Suprapubic skin (tissue), 4 donors: ENCODE results near the gene KCNJ2. TPM values are rescaled to one million over a fixed set of nuclear protein-coding genes. Genes with fewer than 3 reads are reported as not detected.

Source experiments
- DNase-seq, 2 donors: peaks; one replicate each; pipeline ENCODE4 v3.0.0-alpha.2; 2019; ENCODE audit warnings: low spot score in 2 of 2
- H3K27ac ChIP-seq: fragments of 200-600 bp; sonication (generic); one replicate; pipeline ENCODE4 v1.5.1; 2019
- H3K27me3 ChIP-seq: fragments of 200-600 bp; sonication (generic); one replicate; pipeline ENCODE4 v1.5.1; 2019
- H3K36me3 ChIP-seq: fragments of 200-600 bp; sonication (generic); one replicate; pipeline ENCODE4 v1.5.1; 2019
- H3K4me1 ChIP-seq: fragments of 200-600 bp; sonication (generic); one replicate; pipeline ENCODE4 v1.5.1; 2019
- H3K4me3 ChIP-seq: fragments of 200-600 bp; sonication (generic); one replicate; pipeline ENCODE4 v1.5.1; 2019; ENCODE audit warnings: mild to moderate bottlenecking
- H3K9me3 ChIP-seq: fragments of 200-600 bp; sonication (generic); one replicate; pipeline ENCODE4 v1.5.1; 2019
- EP300 ChIP-seq: sonication (generic); formaldehyde crosslinking; IDR thresholded peaks from one replicate; pipeline ENCODE4 v1.6.1; 2017; ENCODE audit warnings: antibody characterized with exemption
- POLR2A ChIP-seq, 2 donors: fragments of 450-650 bp; IDR thresholded peaks; one replicate each; pipeline ENCODE4 v1.6.1; 2017; ENCODE audit warnings: antibody characterized with exemption in 2 of 2, mild to moderate bottlenecking in 2 of 2, moderate library complexity in 2 of 2
- POLR2AphosphoS5 ChIP-seq, 3 donors: sonication (generic); formaldehyde crosslinking; IDR thresholded peaks; one replicate each; pipeline ENCODE4 v1.6.1; 2017; ENCODE audit warnings: antibody characterized with exemption in 3 of 3
- WGBS: methylation state at CpG from one replicate; pipeline ENCODE4 v1.1.5; 2018; 5-methylcytosine and 5-hydroxymethylcytosine counted together
- total RNA-seq, 4 donors: library from RNA; depleted of rRNA; stranded (reverse); fragments of >200 nt; gene quantifications; one replicate each; pipeline ENCODE4 v1.1.0, GENCODE V29; 2016
- TF ChIP-seq, protein P1 (sequence below), 2 donors: fragments of 200-600 bp in 1 of 2; fragments of 450-650 bp in 1 of 2; sonication (generic) in 1 of 2; IDR thresholded peaks; one replicate each; pipeline ENCODE4 v1.5.1; 2016 to 2019; ENCODE audit warnings: antibody characterized with exemption in 2 of 2, mild to moderate bottlenecking in 1 of 2, moderate library complexity in 1 of 2

KCNJ2 gene
- total RNA-seq, 4 donors from 2014 or later = 5.5 to 15.7 (median 7.9) TPM

DNA sequence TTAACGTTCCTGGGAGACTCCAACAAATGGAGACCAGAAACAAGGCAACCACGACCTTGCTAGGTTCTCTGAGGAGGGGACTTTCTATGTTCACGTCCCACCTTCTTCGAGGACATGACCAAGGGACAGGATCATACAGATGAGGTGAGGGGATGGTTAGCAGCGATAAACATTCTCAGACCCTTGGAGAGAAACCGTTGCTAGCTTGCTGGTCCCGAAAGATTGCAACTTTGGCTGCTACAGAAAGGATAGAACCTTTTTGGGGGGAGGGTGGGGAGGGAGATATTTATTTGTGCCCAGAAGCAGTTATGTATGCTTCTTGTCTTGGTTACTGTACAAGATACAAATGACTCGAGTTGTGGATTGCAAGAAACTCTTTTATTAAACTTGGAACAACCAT, 35.3 kb upstream of the KCNJ2 start:
- Histone ChIP-seq H3K4me3 (no peak overlapping the region), H3K27ac (no peak overlapping the region), H3K27me3 (no peaks in the 10 kb centered on the region), H3K9me3 (no peaks in the 10 kb centered on the region), H3K4me1 (peaks cover 30% of the 10 kb centered on the region), H3K36me3 (no peaks in the 10 kb centered on the region)
- no peak for DNase-seq
- 82% methylated on average over 8 of the region's 8 CpGs for WGBS
- TF ChIP-seq POLR2A (IDR thresholded peaks at IDR 0.05) = no peak
- TF ChIP-seq, protein P1, sequence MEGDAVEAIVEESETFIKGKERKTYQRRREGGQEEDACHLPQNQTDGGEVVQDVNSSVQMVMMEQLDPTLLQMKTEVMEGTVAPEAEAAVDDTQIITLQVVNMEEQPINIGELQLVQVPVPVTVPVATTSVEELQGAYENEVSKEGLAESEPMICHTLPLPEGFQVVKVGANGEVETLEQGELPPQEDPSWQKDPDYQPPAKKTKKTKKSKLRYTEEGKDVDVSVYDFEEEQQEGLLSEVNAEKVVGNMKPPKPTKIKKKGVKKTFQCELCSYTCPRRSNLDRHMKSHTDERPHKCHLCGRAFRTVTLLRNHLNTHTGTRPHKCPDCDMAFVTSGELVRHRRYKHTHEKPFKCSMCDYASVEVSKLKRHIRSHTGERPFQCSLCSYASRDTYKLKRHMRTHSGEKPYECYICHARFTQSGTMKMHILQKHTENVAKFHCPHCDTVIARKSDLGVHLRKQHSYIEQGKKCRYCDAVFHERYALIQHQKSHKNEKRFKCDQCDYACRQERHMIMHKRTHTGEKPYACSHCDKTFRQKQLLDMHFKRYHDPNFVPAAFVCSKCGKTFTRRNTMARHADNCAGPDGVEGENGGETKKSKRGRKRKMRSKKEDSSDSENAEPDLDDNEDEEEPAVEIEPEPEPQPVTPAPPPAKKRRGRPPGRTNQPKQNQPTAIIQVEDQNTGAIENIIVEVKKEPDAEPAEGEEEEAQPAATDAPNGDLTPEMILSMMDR (IDR thresholded peaks at IDR 0.05) = no peak
- no peak for TF ChIP-seq EP300
- no peak for TF ChIP-seq POLR2AphosphoS5 (IDR thresholded peaks at IDR 0.05)

DNA sequence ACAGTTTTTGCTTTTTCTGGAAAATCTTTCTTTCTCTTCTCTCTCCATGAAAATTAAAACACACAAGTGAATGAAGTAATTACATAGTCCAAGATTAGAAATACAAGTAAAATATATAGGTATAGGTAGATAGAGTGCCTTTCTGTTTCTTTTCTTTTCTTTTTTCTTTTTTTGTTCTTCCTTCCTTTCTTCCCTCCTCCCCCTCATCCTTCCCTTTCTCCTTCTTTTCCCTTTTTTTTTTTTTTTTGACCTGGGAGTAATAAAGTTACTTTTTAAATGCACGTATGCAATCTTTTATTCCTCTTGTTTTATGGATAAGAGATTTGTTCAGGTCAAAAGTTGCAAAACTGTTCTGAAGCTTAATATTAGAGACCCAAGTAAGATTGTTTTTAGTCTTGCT, 34.6 kb upstream of the KCNJ2 start:
- TF ChIP-seq POLR2AphosphoS5 (IDR thresholded peaks at IDR 0.05) = no peak
- no peak for TF ChIP-seq EP300
- TF ChIP-seq, protein P1 (IDR thresholded peaks at IDR 0.05) = no peak
- no peak for TF ChIP-seq POLR2A (IDR thresholded peaks at IDR 0.05)
- DNase-seq = no peak
- no peaks in the 10 kb centered on the region for H3K27me3 ChIP-seq
- H3K9me3 ChIP-seq = no peaks in the 10 kb centered on the region
- no peak overlapping the region for H3K4me3 ChIP-seq
- WGBS = 83% methylated on average over 1 of the region's 1 CpG
- H3K36me3 ChIP-seq = no peaks in the 10 kb centered on the region
- H3K27ac ChIP-seq = no peak overlapping the region
- H3K4me1 ChIP-seq = peaks cover 37% of the 10 kb centered on the region

DNA sequence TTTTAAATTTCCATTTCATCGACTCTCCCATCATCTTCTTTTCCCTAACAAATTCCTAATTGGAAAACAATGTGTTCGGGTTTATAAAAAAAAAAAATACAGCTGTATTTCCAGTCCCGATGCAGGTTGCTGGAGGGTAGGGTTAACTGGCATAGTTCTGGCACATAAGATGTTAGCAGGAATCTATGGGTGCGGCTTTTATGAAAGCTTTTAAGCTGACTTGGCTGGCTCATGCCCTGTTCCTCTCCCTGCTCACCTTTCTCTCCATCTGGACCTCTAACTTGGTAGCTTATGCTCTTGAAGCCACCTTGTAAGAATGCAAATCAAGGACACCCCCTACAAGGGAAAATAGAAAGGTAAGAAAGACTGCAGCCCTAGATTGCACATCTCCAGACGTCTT, 33.2 kb upstream of the KCNJ2 start:
- no peak for TF ChIP-seq POLR2A (IDR thresholded peaks at IDR 0.05)
- TF ChIP-seq POLR2AphosphoS5 (IDR thresholded peaks at IDR 0.05) = no peak
- TF ChIP-seq, protein P1 (IDR thresholded peaks at IDR 0.05) = no peak
- no peak for TF ChIP-seq EP300
- Histone ChIP-seq H3K9me3 (no peaks in the 10 kb centered on the region), H3K4me3 (no peak overlapping the region), H3K4me1 (peaks cover 37% of the 10 kb centered on the region), H3K36me3 (no peaks in the 10 kb centered on the region), H3K27ac (no peak overlapping the region), H3K27me3 (no peaks in the 10 kb centered on the region)
- 47% methylated on average over 5 of the region's 5 CpGs for WGBS
- no peak for DNase-seq

DNA sequence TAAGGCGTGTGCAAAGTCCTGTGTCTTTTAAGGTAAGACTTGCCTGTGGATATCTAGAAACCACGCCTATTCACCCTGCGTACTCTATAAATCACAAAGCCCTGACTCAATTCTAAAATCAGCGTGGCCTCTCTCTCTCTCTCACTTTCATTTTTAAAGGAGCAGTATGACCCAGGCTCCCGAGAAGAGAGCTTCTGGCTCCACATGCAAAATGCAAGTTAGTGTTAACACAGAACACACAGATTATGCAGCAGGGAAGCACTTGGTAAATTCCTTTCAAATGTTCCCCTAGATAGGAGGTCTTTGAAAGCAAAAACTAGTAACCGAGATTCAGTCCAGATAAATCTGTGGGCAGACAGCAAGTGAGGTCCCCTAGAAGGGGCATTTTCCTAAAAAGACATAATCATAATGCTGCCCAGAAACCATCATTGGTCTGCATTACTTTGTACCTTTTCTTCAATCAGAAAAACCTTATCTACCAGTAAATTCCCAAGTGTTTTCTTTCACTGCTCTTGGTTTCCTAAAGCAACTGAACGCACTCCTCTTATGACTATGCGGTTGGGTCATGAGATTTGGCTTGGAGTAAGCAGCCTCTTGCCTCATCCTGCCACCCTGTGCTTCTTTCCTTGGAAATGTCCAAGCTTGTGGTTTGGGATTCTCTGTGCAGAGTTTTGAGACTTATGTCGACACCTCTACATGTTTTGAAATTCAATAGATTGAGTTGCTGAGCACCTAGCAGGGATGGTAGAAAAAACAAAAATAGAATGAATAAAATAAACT, 31.7 kb upstream of the KCNJ2 start:
- 11% methylated on average over 9 of the region's 9 CpGs for WGBS
- no peaks in the 10 kb centered on the region for H3K9me3 ChIP-seq
- H3K4me1 ChIP-seq = peaks cover 37% of the 10 kb centered on the region
- H3K27ac ChIP-seq = peak overlapping the region; percentile 81
- no peaks in the 10 kb centered on the region for H3K27me3 ChIP-seq
- TF ChIP-seq POLR2AphosphoS5 (IDR thresholded peaks at IDR 0.05) (peak in 2 of 3 donors; percentile 53 to 81), POLR2A (IDR thresholded peaks at IDR 0.05) (no peak), EP300 (no peak)
- TF ChIP-seq, protein P1 (IDR thresholded peaks at IDR 0.05) = no peak
- H3K4me3 ChIP-seq = peak overlapping the region; percentile 35
- no peaks in the 10 kb centered on the region for H3K36me3 ChIP-seq
- peak in 1 of 2 donors; percentile 74 for DNase-seq

DNA sequence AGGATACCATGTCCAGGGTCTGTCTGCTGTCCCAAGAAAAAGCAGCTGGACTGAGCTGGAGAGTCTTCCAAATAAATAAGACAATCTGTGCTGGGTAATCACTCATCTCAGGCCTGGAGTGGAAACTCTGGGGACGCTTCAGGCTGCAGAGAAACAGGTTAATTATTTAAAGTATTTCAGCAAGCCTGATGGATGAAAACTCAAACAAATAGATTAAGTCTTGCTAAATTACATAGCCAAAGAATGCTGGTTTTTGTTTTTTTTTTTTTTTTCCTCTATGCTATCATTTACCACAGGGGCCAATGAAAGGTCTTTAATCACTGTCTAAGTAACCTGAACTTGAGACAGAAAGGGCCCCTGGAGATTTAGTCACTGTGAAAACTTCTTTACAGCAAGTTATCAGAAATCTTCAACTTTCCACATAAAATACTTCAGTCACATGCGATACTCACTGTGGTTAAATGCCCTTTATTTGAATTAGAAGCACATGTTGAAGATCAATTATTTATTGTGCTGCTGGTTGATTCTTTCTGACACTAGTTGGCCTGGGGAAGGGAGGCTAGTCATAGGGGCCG, 31.0 kb upstream of the KCNJ2 start:
- TF ChIP-seq POLR2AphosphoS5 (IDR thresholded peaks at IDR 0.05) = no peak
- TF ChIP-seq, protein P1 (IDR thresholded peaks at IDR 0.05) = no peak
- TF ChIP-seq POLR2A (IDR thresholded peaks at IDR 0.05) = no peak
- no peak for TF ChIP-seq EP300
- 67% methylated on average over 3 of the region's 3 CpGs for WGBS

More for the DNA sequence above, 31.0 kb upstream of the KCNJ2 start:
- Histone ChIP-seq H3K4me3 (no peak overlapping the region), H3K27ac (peak overlapping the region; percentile 81), H3K4me1 (peaks cover 37% of the 10 kb centered on the region), H3K9me3 (no peaks in the 10 kb centered on the region), H3K36me3 (no peaks in the 10 kb centered on the region), H3K27me3 (no peaks in the 10 kb centered on the region)
- DNase-seq = no peak
